HEK293 (cell line): ENCODE data around the gene SRL.

ENCODE experiments used
- CTCF ChIA-PET: fragments of 350-600 bp; formaldehyde crosslinking; extraction: SDS; loops from one replicate; lab custom pipeline; 2021; ENCODE audit warnings: antibody characterized with exemption; lab: Yijun Ruan, JAX
- POLR2A ChIA-PET: fragments of 300-600 bp; formaldehyde crosslinking; extraction: SDS; loops from one replicate; lab custom pipeline; 2020; ENCODE audit warnings: antibody characterized with exemption, inconsistent platforms; lab: Yijun Ruan, JAX
- H3K27ac ChIP-seq: fragments of 200-500 bp; sonication (Bioruptor generic); 2 replicates; pipeline ENCODE4 v1.5.1; 2014; ENCODE audit warnings: low read depth, low read length, control low read depth, inconsistent platforms; ENCODE audit errors: extremely low read depth
- H3K36me3 ChIP-seq, 2 experiments: fragments of 200-500 bp in 1 of 2; sonication (Bioruptor generic) in 1 of 2; 1 replicate in 1 of 2; 2 replicates in 1 of 2; pipeline ENCODE4 v1.5.1; 2014 to 2017; ENCODE audit warnings: inconsistent platforms in 2 of 2, low read length in 2 of 2; ENCODE audit not compliant: control insufficient read depth in 2 of 2, insufficient read depth in 1 of 2
- H3K4me1 ChIP-seq: fragments of 200-500 bp; sonication (Bioruptor generic); 2 replicates; pipeline ENCODE4 v1.5.1; 2014; ENCODE audit warnings: mild to moderate bottlenecking, low read length, inconsistent platforms; ENCODE audit not compliant: control insufficient read depth, insufficient read depth
- H3K4me3 ChIP-seq: 2 replicates; pipeline ENCODE4 v1.5.1; 2011; ENCODE audit warnings: low read depth, mild to moderate bottlenecking, control low read depth, low read length, moderate library complexity
- H3K9me3 ChIP-seq: fragments of 200-500 bp; sonication (Bioruptor generic); 2 replicates; pipeline ENCODE4 v1.5.1; 2014; ENCODE audit warnings: low read depth, low read length, inconsistent platforms; ENCODE audit not compliant: control insufficient read depth, insufficient read depth
- FEZF1 ChIP-seq: fragments of 450-650 bp; formaldehyde crosslinking; IDR thresholded peaks from 2 replicates; pipeline ENCODE4 v1.5.1; 2016; ENCODE audit warnings: missing biosample characterization, missing genetic modification characterization
- HOXA7 ChIP-seq: sonication (generic); formaldehyde crosslinking; IDR thresholded peaks from 2 replicates; pipeline ENCODE4 v1.8.1; 2022; ENCODE audit warnings: missing genetic modification reagents, borderline replicate concordance
- IKZF3 ChIP-seq: fragments of 450-650 bp; IDR thresholded peaks from 2 replicates; pipeline ENCODE4 v1.5.0; 2018; ENCODE audit warnings: missing biosample characterization, mild to moderate bottlenecking, missing genetic modification characterization, moderate library complexity
- PRDM10 ChIP-seq: fragments of 450-650 bp; formaldehyde crosslinking; IDR thresholded peaks from 2 replicates; pipeline ENCODE4 v1.5.1; 2016; ENCODE audit warnings: missing biosample characterization, missing genetic modification characterization
- REPIN1 ChIP-seq: fragments of 450-650 bp; formaldehyde crosslinking; IDR thresholded peaks from 2 replicates; pipeline ENCODE4 v1.5.1; 2017; ENCODE audit warnings: missing biosample characterization, missing genetic modification characterization, low read depth
- SP7 ChIP-seq: fragments of 450-650 bp; formaldehyde crosslinking; IDR thresholded peaks from 2 replicates; pipeline ENCODE4 v1.5.1; 2016; ENCODE audit warnings: missing biosample characterization, missing genetic modification characterization
- TCF7L2 ChIP-seq: IDR thresholded peaks from 2 replicates; pipeline ENCODE4 v1.6.1; 2011; ENCODE audit warnings: low read depth, mild to moderate bottlenecking, inconsistent platforms, low read length, moderate library complexity, borderline replicate concordance
- ZBTB7A ChIP-seq: fragments of 450-650 bp; formaldehyde crosslinking; IDR thresholded peaks from 2 replicates; pipeline ENCODE4 v1.5.1; 2016; ENCODE audit warnings: low read depth, missing biosample characterization, missing genetic modification characterization
- ZNF202 ChIP-seq: fragments of 450-650 bp; formaldehyde crosslinking; IDR thresholded peaks from 2 replicates; pipeline ENCODE4 v1.5.1; 2016; ENCODE audit warnings: missing biosample characterization, missing genetic modification characterization, borderline replicate concordance
- ZNF26 ChIP-seq: fragments of 450-650 bp; formaldehyde crosslinking; IDR thresholded peaks from 2 replicates; pipeline ENCODE4 v1.5.1; 2016; ENCODE audit warnings: missing biosample characterization, missing genetic modification characterization
- ZNF335 ChIP-seq: fragments of 450-650 bp; formaldehyde crosslinking; conservative IDR thresholded peaks from 2 replicates; pipeline ENCODE4 v1.5.1; 2016; ENCODE audit warnings: missing biosample characterization, missing genetic modification characterization
- ZNF529 ChIP-seq: fragments of 450-650 bp; formaldehyde crosslinking; IDR thresholded peaks from 2 replicates; pipeline ENCODE4 v1.5.1; 2017; ENCODE audit warnings: missing genetic modification characterization, missing biosample characterization; ENCODE audit not compliant: insufficient replicate concordance
- ZNF585B ChIP-seq: fragments of 450-650 bp; formaldehyde crosslinking; IDR thresholded peaks from 2 replicates; pipeline ENCODE4 v1.5.1; 2016; ENCODE audit warnings: missing biosample characterization, missing genetic modification characterization
- ZNF658 ChIP-seq: fragments of 450-650 bp; formaldehyde crosslinking; IDR thresholded peaks from 2 replicates; pipeline ENCODE4; 2016; ENCODE audit warnings: missing biosample characterization, missing genetic modification characterization
- ZNF677 ChIP-seq: fragments of 450-650 bp; IDR thresholded peaks from 2 replicates; pipeline ENCODE4 v1.5.0; 2018; ENCODE audit warnings: missing biosample characterization, mild to moderate bottlenecking, missing genetic modification characterization, moderate library complexity
- ZNF791 ChIP-seq: fragments of 450-650 bp; formaldehyde crosslinking; IDR thresholded peaks from 2 replicates; pipeline ENCODE4 v1.5.1; 2016; ENCODE audit warnings: missing biosample characterization, missing genetic modification characterization
- ZSCAN16 ChIP-seq: fragments of 450-650 bp; formaldehyde crosslinking; IDR thresholded peaks from 2 replicates; pipeline ENCODE4 v1.5.1; 2016; ENCODE audit warnings: missing biosample characterization, missing genetic modification characterization
- ZSCAN5A ChIP-seq: fragments of 450-650 bp; formaldehyde crosslinking; IDR thresholded peaks from 2 replicates; pipeline ENCODE4 v1.5.1; 2016; ENCODE audit warnings: missing biosample characterization, missing genetic modification characterization

SRL gene

GRCh38 chr16:4208341-4208751, 33.5 kb downstream of the SRL start:
- Histone ChIP-seq H3K9me3 (no peaks in the 10 kb centered on the region), H3K4me3 (no peak overlapping the region), H3K4me1 (no peaks in the 10 kb centered on the region)
- TF ChIP-seq REPIN1 (tag by site-specific recombination) (no peak), ZSCAN5A (no peak), ZNF677 (tag by site-specific recombination) (no peak), ZSCAN16 (no peak), ZNF26 (tag by site-specific recombination) (no peak), ZNF202 (tag by site-specific recombination) (no peak)
- TF ChIP-seq, all 188 proteins: peak for 0
- ChIA-PET POLR2A (no interaction called here), CTCF (interaction anchor here (0.6 to 1.2 kb wide), 3 partner anchors 46 to 194 kb away, joined by 3 to 5 read pairs (median 3); no protein-coding TSS in a partner anchor)
- no peak overlapping the region for H3K27ac ChIP-seq
- no peaks in the 10 kb centered on the region for H3K36me3 ChIP-seq

- POLR2A ChIA-PET = no interaction called here
- Histone ChIP-seq H3K36me3 (no peaks in the 10 kb centered on the region), H3K27ac (no peak overlapping the region), H3K4me1 (no peaks in the 10 kb centered on the region), H3K4me3 (no peak overlapping the region), H3K9me3 (no peaks in the 10 kb centered on the region)
- TF ChIP-seq HOXA7 = no peak
- no peak for TF ChIP-seq IKZF3
- TF ChIP-seq ZNF529 (tag by site-specific recombination) = no peak
- no peak for TF ChIP-seq ZNF658 (tag by site-specific recombination)
- no peak for TF ChIP-seq TCF7L2
- no peak for TF ChIP-seq ZNF585B (tag by site-specific recombination)
- no peak for TF ChIP-seq FEZF1 (tag by site-specific recombination)
- no peak for TF ChIP-seq ZBTB7A (tag by site-specific recombination)
- TF ChIP-seq PRDM10 (tag by site-specific recombination) = no peak
- no peak for TF ChIP-seq ZNF335 (tag by site-specific recombination)
- no peak for TF ChIP-seq SP7 (tag by site-specific recombination)
- TF ChIP-seq ZNF791 (tag by site-specific recombination) = no peak
- CTCF ChIA-PET = interaction anchor here (1.1 to 1.2 kb wide), 2 partner anchors 47 to 194 kb away, joined by 3 to 5 read pairs; no protein-coding TSS in a partner anchor
These were observed 34.1 kb downstream of the SRL start for GRCh38 chr16:4207683-4208340.
